ENCODE data around the gene FOXO6.

Gene FOXO6

DNA sequence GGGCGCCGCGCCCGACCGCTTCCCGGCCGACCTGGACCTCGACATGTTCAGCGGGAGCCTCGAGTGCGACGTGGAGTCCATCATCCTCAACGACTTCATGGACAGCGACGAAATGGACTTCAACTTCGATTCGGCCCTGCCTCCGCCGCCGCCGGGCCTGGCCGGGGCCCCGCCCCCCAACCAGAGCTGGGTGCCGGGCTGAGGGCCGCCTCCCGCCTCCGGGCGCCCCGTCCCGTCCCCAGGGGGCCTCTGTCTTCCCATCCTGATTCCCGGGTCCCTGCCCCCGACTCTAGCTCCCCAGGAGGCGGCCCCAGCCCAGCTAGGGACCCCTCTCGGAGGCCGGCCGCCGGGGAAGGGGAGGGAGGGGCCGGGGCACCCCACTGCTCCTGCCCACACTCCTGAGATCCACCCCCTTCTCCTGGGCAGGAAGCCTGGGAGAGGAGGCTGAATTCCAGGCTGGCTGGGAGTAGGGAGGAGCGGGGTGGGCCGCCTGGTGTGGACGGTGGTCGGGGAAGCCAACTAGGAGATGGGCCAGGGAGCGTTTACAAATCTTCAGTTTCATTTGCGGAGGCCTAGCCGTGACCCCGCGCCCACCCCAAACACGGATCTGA lies 21.4 kb downstream of the FOXO6 start:
- DNase-seq (ENCODE audit: low read depth in 4 of 4, low spot score in 1 of 4), result no peak

DNA sequence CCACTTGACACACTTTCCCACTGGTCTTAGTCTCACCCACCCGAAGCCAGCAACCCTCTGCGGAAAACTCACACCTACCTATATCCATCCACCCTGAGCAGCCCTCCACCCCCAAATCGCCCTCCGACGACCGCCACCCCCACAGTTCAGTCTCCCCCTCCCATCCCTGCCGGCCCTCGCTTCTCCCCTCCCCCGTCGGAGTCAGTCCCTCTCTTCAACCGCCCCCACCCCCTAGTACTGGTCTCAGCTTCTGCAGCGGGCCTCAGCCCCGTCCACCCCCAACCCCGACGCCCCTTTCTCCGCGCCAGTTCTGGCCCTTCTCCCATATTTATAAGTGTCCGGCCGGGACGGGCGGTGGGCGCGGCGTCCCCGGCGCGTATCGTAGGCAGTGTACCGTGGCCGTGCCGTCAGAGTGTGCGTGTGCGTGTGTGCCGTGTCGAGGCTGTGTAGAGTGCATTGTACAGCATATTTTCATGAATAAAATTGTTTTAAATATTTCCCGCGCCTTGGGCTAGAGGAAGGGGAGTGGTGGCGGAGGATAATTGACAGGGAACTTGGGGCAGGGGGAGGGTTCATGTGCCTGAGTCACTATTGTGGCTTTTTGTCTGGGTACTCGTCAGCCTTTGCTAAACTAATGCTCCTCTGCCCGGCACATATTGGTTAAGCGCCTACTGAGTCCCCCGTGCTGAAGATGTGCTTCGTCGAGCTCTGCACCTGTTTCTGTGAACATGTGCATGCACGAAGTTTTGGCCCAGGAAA lies 22.0 kb downstream of the FOXO6 start:
- DNase-seq (ENCODE audit: low read depth in 4 of 4, low spot score in 1 of 4), result no peak

DNA sequence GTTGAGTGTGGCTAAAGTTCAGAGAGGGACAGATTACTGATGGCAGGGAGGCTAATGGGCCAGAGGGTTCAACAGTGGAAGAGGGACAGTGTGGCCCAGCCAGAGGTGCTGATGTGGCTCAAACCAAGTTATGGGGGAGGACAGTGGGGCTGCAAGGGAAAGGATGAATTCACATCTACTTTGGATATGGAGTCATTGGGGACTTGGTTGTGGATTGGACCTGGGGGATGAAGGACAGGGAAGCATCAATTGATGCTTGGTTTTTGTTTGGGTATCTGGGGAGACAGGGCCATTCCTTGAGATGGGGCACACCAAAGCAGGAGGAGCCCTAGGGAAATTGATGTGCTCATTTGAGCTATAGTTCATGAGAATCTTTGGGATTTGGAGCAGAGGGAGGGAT lies 23.3 kb downstream of the FOXO6 start:
- no peak for DNase-seq (ENCODE audit: low read depth in 4 of 4, low spot score in 1 of 4)

DNA sequence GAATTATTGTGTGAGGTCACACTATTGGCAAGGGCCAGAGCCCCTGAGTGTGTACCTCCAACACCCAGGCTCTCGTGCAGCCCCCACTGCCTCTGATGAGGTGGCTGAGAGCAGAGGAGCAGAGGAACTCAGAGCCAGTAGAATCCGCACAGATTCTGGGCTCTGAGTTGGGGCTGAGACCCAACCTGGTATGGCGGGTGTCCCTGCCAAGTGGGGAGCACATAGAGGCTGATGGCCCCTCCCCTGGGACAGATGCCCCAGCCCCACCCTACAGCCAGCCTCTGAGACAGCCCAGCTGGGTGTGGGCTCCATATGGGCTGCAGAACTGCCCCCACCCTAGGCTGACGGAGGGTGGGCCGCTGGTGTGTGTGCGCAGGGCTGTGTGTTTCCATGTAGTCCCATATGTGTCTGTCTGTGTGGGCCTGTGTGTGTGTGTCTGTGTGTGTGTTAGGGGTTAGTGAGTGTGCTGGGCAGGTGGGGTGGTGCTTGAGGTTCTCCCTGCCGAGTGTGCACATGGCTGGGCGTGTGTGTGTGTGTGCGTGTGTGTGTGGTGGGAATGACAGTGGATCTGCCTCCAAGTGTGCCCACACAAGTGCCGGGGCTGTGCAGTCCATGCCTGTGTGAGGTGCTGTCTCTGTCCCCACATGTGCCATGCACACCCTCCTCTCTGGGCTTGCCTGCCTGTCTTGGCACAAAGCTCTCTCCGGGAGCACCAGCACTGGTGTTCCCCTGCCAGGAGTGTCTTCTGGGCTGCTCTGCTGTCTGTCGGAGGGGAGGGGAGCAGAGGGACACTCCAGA lies 24.4 kb downstream of the FOXO6 start:
- DNase-seq (ENCODE audit: low read depth in 4 of 4, low spot score in 1 of 4), result no peak

DNA sequence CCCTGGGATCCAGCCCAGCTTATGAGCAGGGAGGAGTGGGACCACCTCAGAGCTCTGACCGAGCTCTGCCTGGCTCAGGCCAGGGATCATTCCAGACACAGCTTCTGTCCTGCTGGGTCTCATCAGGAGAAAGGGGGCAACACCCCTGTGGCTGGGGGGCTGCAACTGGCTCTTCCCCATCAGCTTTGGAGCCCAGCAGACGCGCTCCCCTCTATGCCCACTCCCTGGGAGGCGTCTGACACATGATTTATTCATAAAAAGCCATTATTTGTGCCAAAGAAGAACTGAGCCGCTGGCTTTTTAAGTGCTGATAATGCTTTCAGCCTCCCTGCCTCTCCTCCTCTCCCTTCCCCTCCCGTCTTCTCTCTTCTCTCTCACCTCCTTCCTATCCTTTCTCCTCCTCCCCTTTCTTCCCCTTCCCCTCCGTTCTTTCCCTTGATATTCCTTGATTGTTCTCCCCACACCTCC lies 25.0 kb downstream of the FOXO6 start:
- DNase-seq (ENCODE audit: low read depth in 4 of 4, low spot score in 1 of 4), result no peak

DNA sequence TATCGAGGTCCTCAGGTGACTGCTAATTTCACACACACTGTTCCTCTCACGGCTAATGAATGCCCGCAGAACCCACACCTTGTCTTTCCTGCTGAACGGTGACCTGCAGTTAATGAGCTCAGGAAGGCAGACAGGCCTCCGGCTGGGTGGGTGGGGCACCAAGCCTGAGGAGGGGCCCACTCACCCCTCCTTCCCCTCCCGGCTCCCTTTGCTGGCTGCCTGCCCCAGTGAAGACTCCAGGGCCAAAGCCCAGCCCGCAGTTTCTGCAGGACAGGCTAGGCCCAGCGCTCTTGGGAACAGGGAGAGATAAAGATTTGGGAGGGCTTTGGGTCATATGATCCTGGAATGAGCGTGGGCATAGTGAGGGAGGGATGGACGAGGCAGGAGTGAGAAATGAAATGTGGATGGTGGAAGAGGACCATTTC lies 26.4 kb downstream of the FOXO6 start:
- no peak for DNase-seq (ENCODE audit: low read depth in 4 of 4, low spot score in 1 of 4)

DNA sequence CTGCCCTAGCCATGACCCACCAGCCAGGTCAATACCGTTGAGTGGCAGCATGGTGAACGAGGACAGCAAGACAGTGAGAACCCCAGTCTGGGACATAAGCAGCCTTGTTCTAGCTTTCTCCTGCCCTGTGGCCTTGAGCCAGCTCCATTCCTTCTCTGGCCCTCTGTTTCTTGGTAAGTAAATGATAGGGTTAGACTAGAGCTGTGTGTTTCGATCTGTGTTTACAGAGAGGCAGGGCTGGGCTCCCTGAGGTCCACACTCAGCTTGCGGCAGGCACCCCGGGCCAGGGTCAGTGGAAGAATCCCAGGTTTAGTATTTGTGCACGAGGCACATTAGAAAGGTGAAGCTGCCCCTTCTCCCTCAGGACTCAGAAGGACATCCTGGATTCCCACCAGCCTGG lies 27.3 kb downstream of the FOXO6 start:
- no peak for DNase-seq (ENCODE audit: low read depth in 4 of 4, low spot score in 1 of 4)

DNA sequence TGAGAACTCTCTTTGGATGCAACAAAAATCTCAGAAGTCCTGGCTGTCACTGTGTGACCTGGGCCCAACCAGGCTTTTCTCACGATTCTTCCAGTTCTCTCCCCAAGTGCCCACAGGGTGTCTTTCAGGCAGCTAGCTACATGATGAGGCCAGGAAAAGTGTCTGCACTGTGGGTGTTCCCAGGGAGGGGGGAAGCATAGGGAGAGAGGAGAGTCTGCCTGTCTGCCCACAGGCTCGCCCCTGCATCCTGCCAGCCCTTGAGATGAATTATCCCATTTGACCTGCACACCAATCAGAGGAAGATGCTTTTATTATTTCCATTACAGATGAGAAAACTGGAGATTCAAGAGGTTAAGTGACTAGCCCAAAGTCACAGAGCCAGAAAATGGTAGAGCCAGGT lies 27.8 kb downstream of the FOXO6 start:
- DNase-seq (ENCODE audit: low read depth in 4 of 4, low spot score in 1 of 4), result no peak

DNA sequence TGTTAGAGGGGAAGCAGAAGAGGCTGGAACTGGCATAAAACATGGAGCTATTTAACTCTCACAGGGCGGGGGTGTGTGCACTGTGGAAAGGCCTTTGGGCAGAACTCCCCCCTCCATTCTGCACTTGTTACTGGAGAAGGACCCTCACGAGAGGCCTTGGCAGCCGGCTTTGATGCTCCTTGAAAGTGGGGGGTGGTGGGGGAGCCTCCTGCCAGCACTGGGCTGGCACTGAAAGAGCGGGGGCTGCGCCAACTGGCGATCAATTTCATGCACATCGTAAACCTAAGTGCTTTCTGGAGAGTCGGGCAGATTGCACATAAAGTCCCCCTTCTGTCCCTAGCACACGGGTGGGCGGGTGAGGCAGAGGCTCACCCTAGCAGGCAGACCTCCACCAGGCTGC lies 28.9 kb downstream of the FOXO6 start:
- DNase-seq (ENCODE audit: low read depth in 4 of 4, low spot score in 1 of 4), result no peak

DNA sequence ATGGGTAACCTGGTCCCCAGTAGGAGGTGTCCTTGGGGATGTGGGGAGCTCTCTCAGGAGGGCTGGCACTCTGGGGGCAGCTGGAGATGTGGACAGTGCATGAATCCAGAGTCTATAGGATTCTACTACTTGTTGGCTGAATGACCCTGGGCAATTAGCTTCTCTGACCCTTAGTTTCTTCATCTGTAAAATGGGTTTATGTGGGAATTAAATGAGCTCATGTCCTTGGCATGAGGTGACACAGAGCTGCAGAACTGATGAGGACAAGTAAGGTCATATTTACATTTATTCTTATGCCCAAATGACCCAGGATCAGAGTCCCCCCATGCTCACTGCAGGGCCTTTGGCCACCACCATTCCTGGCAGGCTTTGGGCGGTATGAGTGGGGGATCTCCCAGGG lies 29.3 kb downstream of the FOXO6 start:
- no peak for DNase-seq (ENCODE audit: low read depth in 4 of 4, low spot score in 1 of 4)

DNA sequence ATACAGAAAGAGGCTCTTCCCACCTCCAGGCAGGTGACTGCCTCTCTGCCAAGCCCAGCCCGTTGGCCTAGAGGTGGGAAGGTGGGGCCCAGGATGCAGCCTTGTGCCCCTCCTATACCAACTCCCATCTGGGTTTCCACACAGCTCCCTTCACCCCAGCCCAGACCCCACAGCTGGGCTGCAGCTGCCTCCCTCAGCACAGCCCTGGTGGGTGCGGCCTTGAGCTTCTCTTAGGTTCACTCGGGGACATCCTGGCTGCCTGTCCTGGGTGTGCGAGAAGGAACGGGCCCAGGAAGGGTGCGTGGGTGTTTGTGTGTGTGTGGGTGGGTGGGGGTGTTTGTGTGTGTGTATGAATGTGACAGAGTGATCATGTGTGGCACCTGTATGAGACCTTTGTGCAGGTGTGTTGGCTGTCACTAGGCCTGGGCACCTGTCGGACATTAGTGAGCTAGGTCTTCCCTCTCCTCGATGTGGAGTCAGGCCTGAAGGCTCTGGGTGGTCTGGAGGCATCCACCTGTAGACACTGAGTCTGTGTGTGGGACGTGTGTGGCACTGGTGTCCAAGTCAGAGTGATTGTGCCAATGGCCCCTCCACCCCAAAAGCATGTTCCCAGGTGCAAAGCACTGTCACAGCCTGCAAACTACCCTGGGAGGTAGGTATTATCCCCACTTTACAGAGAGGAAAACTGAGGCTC lies 30.7 kb downstream of the FOXO6 start:
- no peak for DNase-seq (ENCODE audit: low read depth in 4 of 4, low spot score in 1 of 4)

DNA sequence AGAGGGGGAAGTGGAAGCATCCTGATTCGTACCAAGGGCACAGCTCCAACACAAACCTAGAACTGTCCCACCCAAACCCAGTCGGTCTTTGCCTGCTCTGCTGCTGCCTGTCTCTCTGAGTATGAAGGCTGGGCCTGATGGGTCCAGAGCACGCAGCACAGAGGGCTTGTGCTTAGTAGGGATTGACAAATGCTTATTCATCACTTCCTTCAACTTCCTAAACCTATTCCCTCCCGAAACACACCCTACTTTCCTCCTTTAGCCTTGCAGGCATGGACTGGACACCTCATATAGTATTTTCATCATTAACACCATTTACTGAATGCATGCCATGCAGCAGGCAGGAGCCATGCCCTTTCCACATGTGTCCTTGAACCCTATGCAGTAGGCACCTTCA lies 31.3 kb downstream of the FOXO6 start:
- DNase-seq (ENCODE audit: low read depth in 4 of 4, low spot score in 1 of 4), result no peak

DNA sequence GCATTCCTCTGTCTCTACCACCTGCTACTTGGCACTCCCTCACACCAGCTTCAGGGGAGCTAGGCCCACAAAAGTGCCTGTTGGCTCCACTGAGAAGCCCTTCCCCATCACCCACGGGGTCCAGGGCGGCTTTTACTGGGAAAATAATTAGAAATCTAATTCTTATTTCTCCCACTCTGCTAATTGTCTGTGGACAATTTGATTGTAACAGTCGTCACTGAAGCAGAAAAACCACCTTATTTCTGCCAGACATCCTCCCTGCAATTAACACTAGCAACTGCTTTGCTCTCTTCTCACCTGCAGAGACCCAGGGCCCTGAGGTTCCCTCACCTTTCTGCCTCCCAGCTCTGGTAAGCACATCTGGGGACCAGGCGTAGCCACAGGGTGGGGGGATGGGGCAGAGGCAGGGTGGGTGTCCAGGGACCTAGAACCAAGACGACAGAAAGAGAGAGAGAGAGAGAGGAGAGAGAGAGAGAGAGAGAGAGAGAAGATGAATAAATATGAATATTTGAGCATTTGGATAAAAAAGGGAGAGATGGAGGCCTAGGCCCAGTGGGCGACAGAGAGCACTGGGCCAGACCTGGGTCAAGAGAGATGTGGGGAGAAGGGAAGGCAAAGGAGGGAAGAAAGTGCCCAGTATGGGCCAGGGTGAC lies 32.6 kb downstream of the FOXO6 start:
- DNase-seq (ENCODE audit: low read depth in 4 of 4, low spot score in 1 of 4), result no peak

DNA sequence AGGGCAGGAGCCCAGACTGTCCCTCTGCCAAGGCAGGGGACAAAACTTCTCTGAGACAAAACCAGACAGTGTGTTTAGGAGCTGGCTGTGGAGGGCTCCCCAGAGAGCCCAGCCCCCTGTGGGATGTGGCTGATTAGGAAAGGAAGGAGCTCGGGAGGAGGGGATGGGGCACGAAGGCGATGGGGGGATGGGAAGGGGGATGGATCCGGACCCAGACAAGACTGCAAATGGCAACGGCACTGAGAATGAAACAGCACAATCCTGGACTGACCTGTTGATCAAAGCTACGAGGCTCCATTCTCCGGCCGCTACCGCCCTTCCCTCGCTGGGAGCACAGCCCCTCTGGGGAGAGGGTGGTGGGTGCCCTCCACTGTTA lies 33.1 kb downstream of the FOXO6 start:
- no peak for DNase-seq (ENCODE audit: low read depth in 4 of 4, low spot score in 1 of 4)

DNA sequence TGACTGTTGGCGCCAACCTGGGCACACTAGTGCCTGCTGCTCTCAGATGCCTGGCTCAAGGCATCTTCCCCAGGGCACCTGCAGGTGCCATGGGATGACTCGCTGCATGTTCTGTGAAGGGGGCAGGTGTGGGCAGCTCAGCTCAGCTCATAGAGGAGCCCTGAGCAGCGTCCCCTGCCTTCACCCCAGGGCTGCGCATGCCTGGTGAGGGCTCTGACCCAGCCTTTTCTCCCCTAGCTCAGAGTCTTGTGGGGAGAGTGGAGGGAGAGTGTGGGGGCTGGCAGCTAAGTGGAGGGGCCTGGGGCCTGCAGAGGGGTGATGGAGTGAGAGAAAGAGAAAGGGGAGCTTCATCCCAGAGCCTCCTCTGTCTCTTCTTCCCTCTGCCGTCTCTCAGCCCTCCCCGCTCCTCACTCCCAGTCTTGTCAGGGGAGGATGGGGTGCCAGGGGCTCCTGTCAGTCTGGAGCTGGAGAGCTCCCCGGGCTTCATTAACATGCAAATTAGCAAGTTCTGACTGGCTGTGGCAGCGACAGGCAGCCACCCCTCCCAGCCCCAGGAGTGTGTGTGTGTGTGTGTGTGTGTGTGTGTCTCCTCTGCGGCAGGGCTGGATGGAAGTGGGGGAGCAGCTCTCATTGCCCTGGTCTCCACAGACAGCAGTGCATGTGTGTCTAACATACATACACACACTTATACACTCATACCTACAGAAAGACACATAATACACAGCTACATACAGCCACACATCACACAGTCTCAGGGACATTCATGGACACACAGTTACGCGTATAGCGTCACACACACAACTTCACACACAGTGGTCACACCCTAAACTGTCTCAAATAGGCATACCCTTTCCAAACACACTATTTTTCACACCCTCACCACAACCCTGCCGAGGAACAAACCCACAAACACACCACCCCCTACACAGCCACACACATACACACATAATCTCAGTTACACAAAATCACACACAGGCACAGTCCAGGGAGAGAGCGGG lies 34.0 kb downstream of the FOXO6 start:
- no peak for DNase-seq (ENCODE audit: low read depth in 4 of 4, low spot score in 1 of 4)

DNA sequence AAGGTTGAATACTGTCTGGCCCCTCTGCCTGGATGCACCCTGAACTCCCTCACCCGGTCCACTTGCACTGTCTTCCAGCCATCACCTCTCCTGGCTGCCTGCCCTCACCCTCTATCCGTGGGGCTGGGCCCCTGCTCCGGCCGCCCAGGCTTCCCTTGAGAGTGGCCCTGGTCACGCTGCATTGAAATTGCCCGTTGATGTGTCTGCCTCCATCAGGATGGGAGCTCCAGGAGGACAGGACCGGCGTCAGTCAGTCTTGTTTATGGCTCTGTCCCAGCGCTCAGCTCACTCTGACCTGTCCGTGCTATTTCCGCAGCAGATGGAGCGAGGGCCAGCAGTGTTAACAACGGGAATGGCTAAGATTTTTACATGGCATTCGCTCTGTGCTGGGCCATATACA lies 34.9 kb downstream of the FOXO6 start:
- DNase-seq (ENCODE audit: low read depth in 4 of 4, low spot score in 1 of 4), result no peak

DNA sequence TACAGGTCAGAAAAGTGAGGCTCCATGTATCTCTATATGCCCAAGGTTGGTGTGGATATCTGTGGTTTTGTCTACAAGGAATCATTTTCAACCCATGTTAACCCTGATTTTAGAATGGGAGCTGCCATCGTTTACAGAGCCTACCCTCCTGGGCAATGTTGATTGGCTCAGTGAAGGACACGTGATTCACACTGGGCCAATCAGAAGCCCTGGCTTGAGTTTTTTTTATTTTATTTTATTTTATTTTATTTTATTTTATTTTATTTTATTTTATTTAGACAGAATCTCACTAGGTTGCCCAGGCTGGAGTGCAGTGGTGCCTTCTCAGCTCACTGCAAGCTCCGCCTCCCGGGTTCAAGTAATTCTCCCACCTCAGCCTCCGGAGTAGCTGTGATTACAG lies 35.8 kb downstream of the FOXO6 start:
- no peak for DNase-seq (ENCODE audit: low read depth in 4 of 4, low spot score in 1 of 4)

DNA sequence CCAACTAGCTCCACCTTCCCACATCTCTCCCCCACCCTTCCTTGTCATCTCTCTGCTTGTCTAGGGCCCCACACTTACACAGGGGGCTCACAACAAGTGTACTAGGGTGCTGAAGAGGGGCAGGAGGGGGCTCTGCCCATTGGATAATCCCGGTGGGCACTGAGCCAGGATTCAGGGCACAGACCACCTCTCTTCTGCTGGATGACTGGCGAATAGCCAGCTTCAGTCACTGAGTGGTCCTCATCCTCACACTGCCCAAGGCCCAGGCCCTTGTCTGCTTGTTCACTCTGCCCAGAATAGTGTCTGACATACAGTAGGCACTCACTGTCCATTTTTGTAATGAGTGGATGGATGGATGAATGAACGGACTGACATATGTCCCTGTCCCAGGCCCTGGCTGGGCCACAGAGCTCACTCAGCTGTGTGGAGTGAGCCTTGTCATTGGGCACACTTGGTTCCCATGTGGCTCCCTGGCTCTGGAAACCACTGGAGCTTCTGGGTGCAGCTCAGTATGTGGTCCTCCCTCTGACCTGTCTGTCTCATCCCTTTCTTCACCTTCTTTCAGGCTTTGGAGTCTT lies 36.6 kb downstream of the FOXO6 start:
- DNase-seq (ENCODE audit: low read depth in 4 of 4, low spot score in 1 of 4), result no peak

DNA sequence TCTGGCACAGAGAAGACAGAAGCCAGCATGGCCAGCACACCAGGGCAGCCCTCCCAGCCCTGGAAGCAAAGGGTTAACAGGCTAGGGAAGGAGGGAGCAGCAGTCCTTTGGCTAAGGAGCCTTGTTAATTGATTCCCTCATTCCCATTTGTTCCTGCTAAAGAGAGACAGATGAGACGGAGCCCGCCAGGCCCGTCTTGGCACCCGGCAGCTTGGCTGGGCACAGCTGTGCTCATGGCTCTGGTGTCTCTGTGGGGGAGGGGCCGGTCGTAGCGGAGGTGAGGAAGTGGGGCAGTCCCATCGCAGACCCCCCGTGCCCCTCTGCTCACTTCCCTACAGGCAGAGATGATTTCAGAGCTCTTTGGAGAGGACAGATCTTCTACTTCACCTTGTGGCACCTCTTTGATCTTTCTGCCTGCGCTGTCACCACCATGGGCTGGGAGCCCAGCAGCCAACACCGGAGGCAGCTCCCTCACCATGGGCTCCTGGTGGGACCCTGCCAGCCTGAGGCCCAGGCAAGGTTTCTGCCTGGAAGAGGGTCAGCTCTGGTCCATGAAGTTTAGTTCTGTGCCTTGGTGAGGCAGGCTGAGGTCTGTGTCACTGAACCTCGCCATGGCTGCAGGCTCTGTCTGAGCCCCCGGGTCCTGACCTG lies 38.0 kb downstream of the FOXO6 start:
- no peak for DNase-seq (ENCODE audit: low read depth in 4 of 4, low spot score in 1 of 4)
